Smooth muscle cell (in vitro differentiated cells): ENCODE results near the gene NALCN. TPM values are rescaled to one million over a fixed set of nuclear protein-coding genes. Genes with fewer than 3 reads are reported as not detected.

ENCODE experiments used
- DNase-seq: peaks from one replicate; lab custom pipeline; 2025; ENCODE audit not compliant: unreplicated experiment; lab: John Stamatoyannopoulos, UW
- H2AFZ ChIP-seq: fragments of 200-600 bp; sonication (generic); 2 replicates; pipeline ENCODE4 v1.6.0; 2016; ENCODE audit warnings: antibody characterized with exemption, low read depth, mild to moderate bottlenecking
- H3F3A ChIP-seq: fragments of 200-600 bp; sonication (generic); 2 replicates; pipeline ENCODE4 v1.6.0; 2017; ENCODE audit warnings: antibody characterized with exemption, low read depth
- H3K27ac ChIP-seq: fragments of 200-600 bp; sonication (generic); 2 replicates; pipeline ENCODE4 v1.5.1; 2016; ENCODE audit warnings: low read depth, mild to moderate bottlenecking
- H3K27me3 ChIP-seq: fragments of 200-600 bp; sonication (generic); 2 replicates; pipeline ENCODE4 v1.6.1; 2016; ENCODE audit warnings: low read depth, mild to moderate bottlenecking
- H3K36me3 ChIP-seq: fragments of 200-600 bp; sonication (generic); 2 replicates; pipeline ENCODE4 v1.5.1; 2016; ENCODE audit warnings: low read depth
- H3K4me1 ChIP-seq: fragments of 200-600 bp; sonication (generic); 2 replicates; pipeline ENCODE4 v1.5.1; 2016; ENCODE audit warnings: low read depth
- H3K4me2 ChIP-seq: fragments of 200-600 bp; sonication (generic); 2 replicates; pipeline ENCODE4 v1.6.0; 2016; ENCODE audit warnings: mild to moderate bottlenecking
- H3K4me3 ChIP-seq: fragments of 200-600 bp; sonication (generic); 2 replicates; pipeline ENCODE4 v1.5.1; 2016; ENCODE audit warnings: mild to moderate bottlenecking
- H3K79me2 ChIP-seq: fragments of 200-600 bp; sonication (generic); 2 replicates; pipeline ENCODE4 v1.6.0; 2016; ENCODE audit warnings: low read depth, mild to moderate bottlenecking
- H3K9ac ChIP-seq: fragments of 200-600 bp; sonication (generic); 2 replicates; pipeline ENCODE4 v1.6.0; 2016; ENCODE audit warnings: low read depth
- H3K9me3 ChIP-seq: fragments of 200-600 bp; sonication (generic); replicated peaks from 2 replicates; pipeline ENCODE4 v1.5.1; 2016; ENCODE audit warnings: low read depth
- H4K20me1 ChIP-seq: fragments of 200-600 bp; sonication (generic); 2 replicates; pipeline ENCODE4 v1.6.0; 2016; ENCODE audit warnings: low read depth
- WGBS: methylation state at CpG from one replicate; pipeline ENCODE4 v1.1.7; 2016; ENCODE audit warnings: low lambda C conversion rate; 5-methylcytosine and 5-hydroxymethylcytosine counted together
- polyA plus RNA-seq: library from polyadenylated mRNA; unstranded; fragments of >200 nt; fragmentation: Nextera tagmentation; extraction: Ambion mirVana; gene quantifications from 2 replicates; pipeline ENCODE4 v1.2.1, GENCODE V29; 2016
- total RNA-seq: library from RNA; depleted of rRNA; stranded (reverse); fragments of >200 nt; gene quantifications from 2 replicates; pipeline ENCODE4 v1.2.3, GENCODE V29; 2014
- TF ChIP-seq, protein P1 (sequence below): fragments of 200-600 bp; sonication (generic); IDR thresholded peaks from 2 replicates; pipeline ENCODE4 v1.5.1; 2017; ENCODE audit warnings: borderline replicate concordance, mild to moderate bottlenecking, antibody characterized with exemption; ENCODE audit not compliant: insufficient read depth, poor library complexity, severe bottlenecking

NALCN gene
- total and polyA plus RNA-seq, 2 experiments from 2014 or later: 4.1 to 6.0 TPM

DNA sequence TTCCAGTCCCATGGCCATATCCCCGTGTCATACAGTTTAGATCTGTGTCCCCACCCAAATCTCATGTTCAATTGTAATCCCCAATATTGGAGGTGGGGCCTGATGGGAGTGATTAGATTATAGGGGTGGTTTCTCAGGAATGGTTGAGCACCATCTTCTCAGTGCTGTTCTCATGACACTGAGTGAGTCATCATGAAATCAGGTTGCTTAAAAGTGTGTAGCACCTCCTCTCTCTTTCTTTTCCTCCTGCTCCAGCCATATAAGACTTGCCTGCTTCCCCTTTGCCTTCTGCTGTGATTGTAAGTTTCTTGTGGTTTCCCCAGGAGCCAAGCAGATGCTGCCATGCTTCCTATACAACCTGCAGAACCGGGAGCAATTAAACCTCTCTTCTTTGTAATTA, 197.8 kb downstream of the NALCN start:
- Histone ChIP-seq H3F3A (no peaks in the 10 kb centered on the region), H3K4me1 (no peaks in the 10 kb centered on the region), H3K27ac (no peak overlapping the region), H3K4me3 (no peak overlapping the region), H3K9me3 (no peaks in the 10 kb centered on the region), H3K9ac (no peak overlapping the region), H3K4me2 (no peak overlapping the region), H3K36me3 (no peaks in the 10 kb centered on the region), H3K79me2 (no peaks in the 10 kb centered on the region), H2AFZ (no peak overlapping the region), H3K27me3 (no peaks in the 10 kb centered on the region), H4K20me1 (no peaks in the 10 kb centered on the region)
- TF ChIP-seq, protein P1, sequence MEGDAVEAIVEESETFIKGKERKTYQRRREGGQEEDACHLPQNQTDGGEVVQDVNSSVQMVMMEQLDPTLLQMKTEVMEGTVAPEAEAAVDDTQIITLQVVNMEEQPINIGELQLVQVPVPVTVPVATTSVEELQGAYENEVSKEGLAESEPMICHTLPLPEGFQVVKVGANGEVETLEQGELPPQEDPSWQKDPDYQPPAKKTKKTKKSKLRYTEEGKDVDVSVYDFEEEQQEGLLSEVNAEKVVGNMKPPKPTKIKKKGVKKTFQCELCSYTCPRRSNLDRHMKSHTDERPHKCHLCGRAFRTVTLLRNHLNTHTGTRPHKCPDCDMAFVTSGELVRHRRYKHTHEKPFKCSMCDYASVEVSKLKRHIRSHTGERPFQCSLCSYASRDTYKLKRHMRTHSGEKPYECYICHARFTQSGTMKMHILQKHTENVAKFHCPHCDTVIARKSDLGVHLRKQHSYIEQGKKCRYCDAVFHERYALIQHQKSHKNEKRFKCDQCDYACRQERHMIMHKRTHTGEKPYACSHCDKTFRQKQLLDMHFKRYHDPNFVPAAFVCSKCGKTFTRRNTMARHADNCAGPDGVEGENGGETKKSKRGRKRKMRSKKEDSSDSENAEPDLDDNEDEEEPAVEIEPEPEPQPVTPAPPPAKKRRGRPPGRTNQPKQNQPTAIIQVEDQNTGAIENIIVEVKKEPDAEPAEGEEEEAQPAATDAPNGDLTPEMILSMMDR: no peak
- no peak for DNase-seq
- WGBS: 87% methylated on average over 2 of the region's 2 CpGs

DNA sequence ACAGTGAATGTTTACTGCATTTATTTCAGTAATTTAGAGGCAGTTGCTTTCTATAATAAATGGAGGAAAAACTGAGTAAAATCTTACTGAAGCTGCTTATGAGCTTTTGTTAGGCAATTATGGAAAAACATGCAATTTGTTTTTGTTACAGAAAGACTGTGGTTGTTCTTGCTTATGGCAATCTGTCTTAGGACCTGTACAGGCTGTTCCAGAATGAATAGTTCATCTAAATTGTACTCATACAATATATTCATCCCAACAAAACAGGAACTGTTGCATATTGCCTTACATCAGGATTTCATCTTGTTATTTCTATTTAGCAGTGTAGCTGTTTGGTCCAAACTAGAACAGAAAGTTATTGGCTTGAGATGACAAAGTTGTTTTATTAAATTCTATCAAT, 199.2 kb downstream of the NALCN start:
- Histone ChIP-seq H4K20me1 (no peaks in the 10 kb centered on the region), H3K4me2 (no peak overlapping the region), H3K4me3 (no peak overlapping the region), H3K4me1 (no peaks in the 10 kb centered on the region), H3K27me3 (no peaks in the 10 kb centered on the region), H3K27ac (no peak overlapping the region), H3F3A (no peaks in the 10 kb centered on the region), H3K9ac (no peak overlapping the region), H3K9me3 (no peaks in the 10 kb centered on the region), H2AFZ (no peak overlapping the region), H3K36me3 (no peaks in the 10 kb centered on the region), H3K79me2 (no peaks in the 10 kb centered on the region)
- no peak for DNase-seq
- TF ChIP-seq, protein P1: no peak

DNA sequence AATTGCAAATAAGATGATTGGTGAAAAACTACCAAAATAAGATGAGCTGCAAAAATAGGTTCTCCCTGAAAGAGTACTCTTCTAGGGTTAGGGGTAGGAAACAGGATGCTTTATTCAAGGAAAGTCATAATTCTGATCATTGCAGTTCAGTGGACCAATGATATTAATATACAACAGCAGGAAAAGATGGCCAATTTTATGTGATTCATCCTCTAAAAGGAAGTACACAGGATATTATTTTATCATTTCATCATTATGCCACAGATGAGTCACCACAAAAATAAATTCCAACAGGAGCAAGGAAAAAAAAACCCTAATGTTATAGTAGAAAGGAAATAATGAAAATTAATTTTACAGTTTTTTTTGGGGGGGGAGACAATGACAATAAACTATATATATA, 205.0 kb downstream of the NALCN start:
- Histone ChIP-seq H3K4me3 (no peak overlapping the region), H3K9me3 (no peaks in the 10 kb centered on the region), H3K9ac (no peak overlapping the region), H3K27me3 (no peaks in the 10 kb centered on the region), H4K20me1 (no peaks in the 10 kb centered on the region), H3K79me2 (no peaks in the 10 kb centered on the region), H3K4me2 (no peak overlapping the region), H2AFZ (no peak overlapping the region), H3K27ac (no peak overlapping the region), H3K4me1 (no peaks in the 10 kb centered on the region), H3F3A (no peaks in the 10 kb centered on the region), H3K36me3 (no peaks in the 10 kb centered on the region)
- TF ChIP-seq, protein P1: no peak
- no peak for DNase-seq

DNA sequence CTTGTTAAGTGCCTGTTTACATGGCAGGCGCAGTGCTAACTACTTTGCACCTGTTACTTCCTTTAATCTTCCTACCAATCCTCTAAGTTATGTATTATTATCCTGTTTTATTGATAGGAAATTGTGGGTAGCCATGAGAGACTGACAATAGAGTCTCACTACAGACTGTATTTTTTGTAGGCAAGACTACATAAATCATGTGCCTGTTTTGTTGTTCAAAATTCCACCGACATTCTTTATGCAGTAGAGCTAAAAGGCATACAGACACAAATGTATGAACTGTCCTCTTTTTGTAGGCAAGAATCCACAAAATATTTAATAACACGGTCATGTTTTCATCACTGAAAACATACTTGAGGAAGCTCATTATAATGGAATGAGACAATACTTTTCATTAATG, 205.5 kb downstream of the NALCN start:
- TF ChIP-seq, protein P1: no peak
- no peaks in the 10 kb centered on the region for H3K79me2 ChIP-seq
- H4K20me1 ChIP-seq: no peaks in the 10 kb centered on the region
- H2AFZ ChIP-seq: no peak overlapping the region
- DNase-seq: no peak
- no peak overlapping the region for H3K9ac ChIP-seq
- H3K4me3 ChIP-seq: no peak overlapping the region
- 95% methylated on average over 3 of the region's 3 CpGs for WGBS
- no peak overlapping the region for H3K27ac ChIP-seq
- H3K27me3 ChIP-seq: no peaks in the 10 kb centered on the region
- no peaks in the 10 kb centered on the region for H3K4me1 ChIP-seq
- H3K4me2 ChIP-seq: no peak overlapping the region
- no peaks in the 10 kb centered on the region for H3K9me3 ChIP-seq
- H3F3A ChIP-seq: no peaks in the 10 kb centered on the region
- H3K36me3 ChIP-seq: no peaks in the 10 kb centered on the region
